Measurements from ENCODE around the gene DNAJC8. TPM values are rescaled to one million over a fixed set of nuclear protein-coding genes. Genes with fewer than 3 reads are reported as not detected.

DNAJC8 gene
- polyA plus RNA-seq, 3 donors from 2014 or later, result 197 to 269 (median 205) TPM

GRCh38 chr1:28244549-28245251 lies 11.9 kb upstream of the DNAJC8 start:
- H3K9me3 Mint-ChIP-seq, result no peaks in the 10 kb centered on the region
- peaks cover 0 to 4% (median 3%) of the 10 kb centered on the region in 3 donors for H3K36me3 Mint-ChIP-seq
- DNase-seq, result no peak
- H3K27me3 Mint-ChIP-seq (ENCODE audit: low read depth in 3 of 3), result peaks cover 0 to 8% (median 3%) of the 10 kb centered on the region in 3 donors
- H3K27ac Mint-ChIP-seq, result peak overlapping the region; percentile 91 to 100 (median 98)
- H3K4me3 Mint-ChIP-seq, result peak overlapping the region; percentile 65 to 89 (median 80)
- H3K4me1 Mint-ChIP-seq, result peaks cover 55 to 61% of the 10 kb centered on the region in 2 donors

DNA sequence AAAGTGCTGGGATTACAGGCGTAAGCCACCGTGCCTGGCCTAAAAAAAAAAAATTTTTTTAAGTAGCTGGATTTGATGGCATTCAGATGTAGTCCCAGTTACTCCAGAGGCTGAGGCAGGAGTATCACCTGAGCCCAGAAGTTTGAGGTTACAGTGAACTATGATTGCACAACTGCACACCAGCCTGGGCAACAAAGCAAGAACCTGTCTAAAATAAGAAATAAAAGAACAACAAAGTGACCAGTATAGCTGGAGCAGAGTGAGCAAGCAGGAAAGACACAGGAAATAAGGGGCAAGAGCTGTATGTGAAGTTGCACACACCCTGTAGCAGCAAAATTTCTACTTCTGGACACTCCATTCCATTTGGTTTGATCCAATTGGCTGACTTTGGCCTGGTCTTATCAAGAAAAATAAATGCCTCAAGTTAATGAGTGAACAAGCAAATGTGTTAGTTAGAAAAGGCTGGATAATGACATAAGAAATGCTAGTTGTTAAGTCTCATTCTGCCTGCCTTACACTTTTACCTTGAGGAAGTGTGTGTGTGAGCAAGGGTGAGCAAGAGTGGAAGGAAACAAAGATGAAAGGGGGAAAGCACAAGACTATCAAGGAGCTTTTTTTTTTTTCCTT lies 11.0 kb upstream of the DNAJC8 start:
- H3K36me3 Mint-ChIP-seq, result peaks cover 0 to 4% (median 3%) of the 10 kb centered on the region in 3 donors
- H3K4me1 Mint-ChIP-seq, result peaks cover 47 to 52% of the 10 kb centered on the region in 2 donors
- no peaks in the 10 kb centered on the region for H3K9me3 Mint-ChIP-seq
- peaks cover 0 to 6% (median 3%) of the 10 kb centered on the region in 3 donors for H3K27me3 Mint-ChIP-seq (ENCODE audit: low read depth in 3 of 3)
- H3K4me3 Mint-ChIP-seq, result peak overlapping the region; percentile 65 to 83 (median 80)
- no peak for DNase-seq
- H3K27ac Mint-ChIP-seq, result peak overlapping the region; percentile 91 to 100 (median 98)

- H3K27ac Mint-ChIP-seq, result peak overlapping the region in 2 of 6 donors; percentile 12 to 29
- no peak for DNase-seq
- no peaks in the 10 kb centered on the region for H3K9me3 Mint-ChIP-seq
- no peak overlapping the region for H3K4me3 Mint-ChIP-seq
- peaks cover 0 to 6% (median 0%) of the 10 kb centered on the region in 3 donors for H3K27me3 Mint-ChIP-seq (ENCODE audit: low read depth in 3 of 3)
- H3K36me3 Mint-ChIP-seq, result peaks cover 0 to 4% (median 3%) of the 10 kb centered on the region in 3 donors
- H3K4me1 Mint-ChIP-seq, result peaks cover 31 to 35% of the 10 kb centered on the region in 2 donors
These were observed 8.9 kb upstream of the DNAJC8 start for GRCh38 chr1:28241638-28242241.

DNA sequence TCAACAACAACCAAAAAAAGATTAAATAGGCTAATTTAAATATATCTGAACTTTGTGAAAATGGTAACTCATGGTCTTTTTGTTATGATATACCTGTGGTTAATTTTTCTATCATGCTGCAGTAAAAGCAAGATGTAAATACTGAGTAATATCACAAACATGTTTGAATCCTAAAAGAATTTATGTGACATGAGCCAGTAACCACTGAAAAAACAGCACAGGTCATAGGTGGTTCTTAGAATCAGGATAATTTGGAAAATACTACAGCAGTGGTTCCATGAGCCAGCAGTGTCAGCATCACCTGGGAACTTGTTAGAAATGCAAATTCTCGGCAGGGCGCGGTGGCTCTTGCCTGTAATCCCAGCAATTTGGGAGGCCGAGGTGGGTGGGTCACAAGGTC lies 7.2 kb upstream of the DNAJC8 start:
- no peak overlapping the region for H3K27ac Mint-ChIP-seq
- peaks cover 0 to 4% (median 3%) of the 10 kb centered on the region in 3 donors for H3K36me3 Mint-ChIP-seq
- H3K27me3 Mint-ChIP-seq (ENCODE audit: low read depth in 3 of 3), result peaks cover 0 to 2% (median 0%) of the 10 kb centered on the region in 3 donors
- no peaks in the 10 kb centered on the region for H3K9me3 Mint-ChIP-seq
- no peak overlapping the region for H3K4me3 Mint-ChIP-seq
- H3K4me1 Mint-ChIP-seq, result peaks cover 21 to 22% of the 10 kb centered on the region in 2 donors
- DNase-seq, result no peak

GRCh38 chr1:28239004-28239403 lies 6.2 kb upstream of the DNAJC8 start:
- DNase-seq, result no peak
- Mint-ChIP-seq H3K4me3 (no peak overlapping the region), H3K9me3 (no peaks in the 10 kb centered on the region), H3K36me3 (peaks cover 0 to 3% (median 2%) of the 10 kb centered on the region in 3 donors), H3K27me3 (ENCODE audit: low read depth in 3 of 3) (peaks cover 0 to 1% (median 0%) of the 10 kb centered on the region in 3 donors), H3K27ac (peak overlapping the region in 2 of 6 donors; percentile 45 to 49), H3K4me1 (peaks cover 11 to 16% of the 10 kb centered on the region in 2 donors)

DNA sequence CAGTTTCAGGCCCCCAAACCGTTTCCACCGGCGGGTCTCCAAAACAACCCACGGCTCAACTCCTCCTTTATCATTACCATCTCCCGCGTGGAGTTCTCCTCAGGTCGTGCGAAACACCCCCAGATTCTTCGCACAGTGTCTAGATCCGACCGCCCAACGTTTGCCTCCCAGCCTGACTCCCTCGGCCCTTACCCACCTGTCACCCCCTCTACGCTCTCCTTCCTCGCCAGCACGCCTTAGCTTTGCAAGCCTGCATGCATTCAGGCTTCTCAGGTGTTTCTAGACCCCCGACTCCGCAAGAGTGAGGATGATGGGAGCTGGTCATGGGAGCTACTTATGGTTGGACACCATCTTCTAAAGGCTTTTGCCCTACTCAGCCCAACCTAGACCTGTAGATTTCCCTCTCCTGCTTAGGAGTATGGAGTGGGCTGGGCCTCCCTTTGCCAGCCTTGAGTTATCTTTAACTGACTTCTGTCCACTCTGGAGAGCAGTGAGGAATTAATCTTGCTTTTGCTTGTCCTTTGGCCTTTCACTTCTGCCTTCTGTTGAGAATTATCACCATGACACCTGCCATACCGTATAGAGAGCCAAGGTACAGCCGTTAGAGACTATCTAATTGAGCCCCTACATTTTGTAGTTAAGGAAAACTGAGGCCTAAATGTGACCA lies 4.0 kb upstream of the DNAJC8 start:
- H3K27ac Mint-ChIP-seq, result no peak overlapping the region
- peaks cover 19 to 26% of the 10 kb centered on the region in 2 donors for H3K4me1 Mint-ChIP-seq
- H3K4me3 Mint-ChIP-seq, result no peak overlapping the region
- H3K9me3 Mint-ChIP-seq, result no peaks in the 10 kb centered on the region
- no peak for DNase-seq
- H3K27me3 Mint-ChIP-seq (ENCODE audit: low read depth in 3 of 3), result peaks cover 5% of the 10 kb centered on the region in 3 donors
- H3K36me3 Mint-ChIP-seq, result peaks cover 0 to 3% (median 0%) of the 10 kb centered on the region in 3 donors

DNA sequence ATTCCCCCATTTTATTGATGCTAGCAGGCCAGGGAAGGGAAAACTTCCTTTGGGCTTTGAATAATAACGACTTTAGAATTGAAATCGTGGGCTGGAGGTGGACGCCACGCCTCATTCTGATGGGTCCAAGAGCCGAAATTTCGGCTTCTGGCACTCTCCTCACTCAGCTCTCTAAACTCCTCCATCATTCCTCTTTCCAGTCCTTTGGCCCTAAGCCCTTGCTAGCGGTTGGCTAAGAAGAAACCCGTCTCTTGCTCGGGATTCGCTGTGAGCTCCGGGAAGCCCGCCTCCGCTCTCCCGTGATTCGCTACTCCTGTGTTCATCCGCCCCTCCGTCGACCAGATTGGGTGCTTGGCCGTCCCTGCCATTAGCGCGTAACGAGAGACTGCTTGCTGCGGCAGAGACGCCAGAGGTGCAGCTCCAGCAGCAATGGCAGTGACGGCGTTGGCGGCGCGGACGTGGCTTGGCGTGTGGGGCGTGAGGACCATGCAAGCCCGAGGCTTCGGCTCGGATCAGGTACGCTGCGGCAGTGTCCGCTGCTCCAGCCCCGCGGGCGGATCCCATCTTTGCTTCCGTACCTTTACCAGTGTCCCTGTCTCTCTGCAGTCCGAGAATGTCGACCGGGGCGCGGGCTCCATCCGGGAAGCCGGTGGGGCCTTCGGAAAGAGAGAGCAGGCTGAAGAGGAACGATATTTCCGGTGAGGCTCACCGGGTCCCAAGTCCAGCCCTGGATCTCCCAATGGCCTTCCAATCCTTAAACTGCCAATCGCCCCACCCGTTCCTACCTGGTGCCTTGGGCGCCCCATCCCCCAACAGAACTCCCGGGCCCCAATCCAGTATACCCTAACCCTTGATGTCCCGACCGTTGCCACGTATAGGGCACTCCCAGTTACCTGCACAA lies 3.2 kb upstream of the DNAJC8 start, which contains the start of gene ATP5IF1:
TSS of gene ATP5IF1 (plus strand) at position 370 of the 901 bp plus-strand sequence. CDS start at position 430, 60 bp downstream.
- Mint-ChIP-seq H3K9me3 (no peaks in the 10 kb centered on the region), H3K36me3 (peaks cover 0 to 3% (median 0%) of the 10 kb centered on the region in 3 donors), H3K27ac (no peak within 1 kb of the TSS), H3K4me1 (peaks cover 21 to 28% of the 10 kb centered on the region in 2 donors), H3K27me3 (ENCODE audit: low read depth in 3 of 3) (peaks cover 5% of the 10 kb centered on the region in 3 donors), H3K4me3 (peak within 1 kb of the TSS in 1 of 5 donors; percentile 10)
- peak; percentile 94 to 95 (median 94) for DNase-seq

DNA sequence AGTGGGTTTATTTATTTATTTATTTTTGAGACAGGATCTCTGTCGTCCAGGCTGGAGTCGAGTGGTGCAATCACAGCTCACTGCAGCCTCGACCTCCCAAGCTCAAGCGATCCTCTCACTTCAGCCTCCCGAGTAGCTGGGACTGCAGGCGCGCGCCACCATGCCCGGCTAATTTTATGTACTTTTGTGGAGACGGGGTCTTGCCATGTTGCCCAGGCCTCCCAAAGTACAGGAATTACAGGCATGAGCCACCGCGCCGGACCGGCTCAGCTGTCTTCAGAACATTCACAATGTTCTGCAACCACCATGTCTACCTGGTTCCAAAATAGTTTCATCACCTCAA lies 406 bp upstream of the DNAJC8 start:
- Mint-ChIP-seq H3K4me1 (peaks cover 27 to 52% of the 10 kb centered on the region in 2 donors), H3K27ac (peak overlapping the region in 4 of 6 donors; percentile 24 to 97 (median 40)), H3K36me3 (peaks cover 0 to 10% (median 7%) of the 10 kb centered on the region in 3 donors), H3K9me3 (no peaks in the 10 kb centered on the region), H3K27me3 (ENCODE audit: low read depth in 3 of 3) (peaks cover 5% of the 10 kb centered on the region in 3 donors), H3K4me3 (peak overlapping the region; percentile 46 to 100 (median 97))
- no peak for DNase-seq

GRCh38 chr1:28229996-28230395 lies 2.8 kb downstream of the DNAJC8 start:
- peak overlapping the region in 2 of 6 donors; percentile 35 to 40 for H3K27ac Mint-ChIP-seq
- peaks cover 5% of the 10 kb centered on the region in 3 donors for H3K27me3 Mint-ChIP-seq (ENCODE audit: low read depth in 3 of 3)
- H3K9me3 Mint-ChIP-seq, result no peaks in the 10 kb centered on the region
- H3K4me1 Mint-ChIP-seq, result peaks cover 27 to 57% of the 10 kb centered on the region in 2 donors
- peak overlapping the region in 1 of 5 donors; percentile 35 for H3K4me3 Mint-ChIP-seq
- peaks cover 9 to 30% (median 20%) of the 10 kb centered on the region in 3 donors for H3K36me3 Mint-ChIP-seq
- no peak for DNase-seq

DNA sequence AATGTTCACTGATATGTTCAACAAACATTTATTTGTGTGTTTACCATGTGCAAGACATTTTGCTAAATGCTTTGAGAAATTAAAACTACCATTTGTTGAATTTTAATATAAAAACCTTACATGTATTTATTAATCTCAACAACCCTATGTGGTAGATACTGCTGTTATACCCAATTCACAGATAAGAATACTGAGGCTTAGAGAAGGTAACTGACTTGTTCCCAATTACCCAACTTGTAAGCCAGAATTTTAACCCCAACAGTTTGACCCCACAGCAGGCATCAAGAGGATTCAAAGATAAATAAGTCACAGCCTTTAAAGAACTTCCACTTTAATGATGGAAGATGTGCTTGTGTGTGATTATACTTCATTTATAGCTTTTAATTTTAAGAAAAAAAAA lies 3.7 kb downstream of the DNAJC8 start:
- peaks cover 27 to 54% of the 10 kb centered on the region in 2 donors for H3K4me1 Mint-ChIP-seq
- H3K9me3 Mint-ChIP-seq, result no peaks in the 10 kb centered on the region
- peak overlapping the region in 1 of 6 donors; percentile 11 for H3K27ac Mint-ChIP-seq
- peaks cover 3 to 5% (median 5%) of the 10 kb centered on the region in 3 donors for H3K27me3 Mint-ChIP-seq (ENCODE audit: low read depth in 3 of 3)
- no peak for DNase-seq
- H3K36me3 Mint-ChIP-seq, result peaks cover 11 to 30% (median 23%) of the 10 kb centered on the region in 3 donors
- H3K4me3 Mint-ChIP-seq, result no peak overlapping the region

GRCh38 chr1:28213315-28213714 lies 19.5 kb downstream of the DNAJC8 start:
- Mint-ChIP-seq H3K27me3 (ENCODE audit: low read depth in 3 of 3) (no peaks in the 10 kb centered on the region), H3K27ac (no peak overlapping the region), H3K9me3 (no peaks in the 10 kb centered on the region), H3K4me3 (no peak overlapping the region), H3K36me3 (peaks cover 0 to 26% (median 12%) of the 10 kb centered on the region in 3 donors), H3K4me1 (peaks cover 6 to 15% of the 10 kb centered on the region in 2 donors)
- DNase-seq, result no peak

DNA sequence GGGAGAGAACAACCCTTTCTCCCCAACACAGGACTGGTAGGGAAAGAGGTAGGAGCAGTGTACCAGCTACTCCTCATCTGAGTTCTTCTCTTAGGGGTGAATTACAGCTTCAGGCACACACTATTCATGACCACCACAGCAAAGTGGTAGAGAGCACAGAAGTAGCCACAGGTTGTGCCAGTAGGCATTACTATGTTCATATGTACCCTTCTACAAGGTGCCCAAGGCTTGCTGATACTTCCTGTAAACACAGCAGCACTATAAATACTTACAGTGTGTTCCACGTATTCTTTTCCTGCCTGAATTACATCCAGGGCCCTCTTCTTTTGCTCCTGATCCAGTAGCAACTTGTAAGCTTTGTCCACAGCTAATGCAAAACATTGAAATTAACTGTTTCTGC lies 23.1 kb downstream of the DNAJC8 start:
- Mint-ChIP-seq H3K27ac (peak overlapping the region in 1 of 6 donors; percentile 39), H3K4me3 (no peak overlapping the region), H3K36me3 (peaks cover 4 to 40% (median 20%) of the 10 kb centered on the region in 3 donors), H3K4me1 (peaks cover 8 to 16% of the 10 kb centered on the region in 2 donors), H3K9me3 (no peaks in the 10 kb centered on the region), H3K27me3 (ENCODE audit: low read depth in 3 of 3) (no peaks in the 10 kb centered on the region)
- no peak for DNase-seq
